ENCODE results near the gene CNIH2.
"Not testable (repeated sequence)": the region's sequence is repeated elsewhere in the genome, so short reads cannot be mapped to it uniquely, and the experiment has no call there.

Gene CNIH2

GRCh38 chr11:66316849-66317251 lies 38.9 kb downstream of the CNIH2 start, which contains the start of gene CD248:
TSS of gene CD248 (minus strand) at chr11:66317044. CDS start at chr11:66317027, 17 bp downstream.
- peak; percentile 73 for DNase-seq

- peak; percentile 86 for DNase-seq
Measured at GRCh38 chr11:66317322-66317722, 39.3 kb downstream of the CNIH2 start.

- peak; percentile 80 for DNase-seq
Measured at GRCh38 chr11:66317723-66318599, 40.0 kb downstream of the CNIH2 start.

GRCh38 chr11:66318600-66318970 lies 40.6 kb downstream of the CNIH2 start:
- no peak for DNase-seq

GRCh38 chr11:66320289-66320688 lies 42.3 kb downstream of the CNIH2 start:
- not testable (repeated sequence) for DNase-seq

GRCh38 chr11:66320748-66321147 lies 42.8 kb downstream of the CNIH2 start:
- DNase-seq = not testable (repeated sequence)

- DNase-seq = no peak
Measured at GRCh38 chr11:66321606-66322005, 43.6 kb downstream of the CNIH2 start.

- no peak for DNase-seq
Measured at GRCh38 chr11:66322732-66323427, 44.9 kb downstream of the CNIH2 start.

- DNase-seq = no peak
Measured at GRCh38 chr11:66323684-66324083, 45.7 kb downstream of the CNIH2 start.

- DNase-seq = no peak
Measured at GRCh38 chr11:66324664-66325063, 46.7 kb downstream of the CNIH2 start.

GRCh38 chr11:66325263-66325671 lies 47.3 kb downstream of the CNIH2 start:
- no peak for DNase-seq

GRCh38 chr11:66326261-66327111 lies 48.5 kb downstream of the CNIH2 start:
- peak; percentile 78 for DNase-seq

- DNase-seq = no peak
Measured at GRCh38 chr11:66327171-66328030, 49.4 kb downstream of the CNIH2 start.

GRCh38 chr11:66328031-66328301 lies 50.0 kb downstream of the CNIH2 start:
- no peak for DNase-seq

GRCh38 chr11:66328302-66329144 lies 50.5 kb downstream of the CNIH2 start:
- DNase-seq = peak; percentile 93

GRCh38 chr11:66329165-66329673 lies 51.2 kb downstream of the CNIH2 start:
- DNase-seq = no peak

- DNase-seq = no peak
Measured at GRCh38 chr11:66330931-66331330, 53.0 kb downstream of the CNIH2 start.

- no peak for DNase-seq
Measured at GRCh38 chr11:66331542-66332370, 53.8 kb downstream of the CNIH2 start.

GRCh38 chr11:66332371-66333219 lies 54.6 kb downstream of the CNIH2 start:
- DNase-seq = no peak
